ENCODE measurements around the gene GFPT2.

Gene GFPT2

DNA sequence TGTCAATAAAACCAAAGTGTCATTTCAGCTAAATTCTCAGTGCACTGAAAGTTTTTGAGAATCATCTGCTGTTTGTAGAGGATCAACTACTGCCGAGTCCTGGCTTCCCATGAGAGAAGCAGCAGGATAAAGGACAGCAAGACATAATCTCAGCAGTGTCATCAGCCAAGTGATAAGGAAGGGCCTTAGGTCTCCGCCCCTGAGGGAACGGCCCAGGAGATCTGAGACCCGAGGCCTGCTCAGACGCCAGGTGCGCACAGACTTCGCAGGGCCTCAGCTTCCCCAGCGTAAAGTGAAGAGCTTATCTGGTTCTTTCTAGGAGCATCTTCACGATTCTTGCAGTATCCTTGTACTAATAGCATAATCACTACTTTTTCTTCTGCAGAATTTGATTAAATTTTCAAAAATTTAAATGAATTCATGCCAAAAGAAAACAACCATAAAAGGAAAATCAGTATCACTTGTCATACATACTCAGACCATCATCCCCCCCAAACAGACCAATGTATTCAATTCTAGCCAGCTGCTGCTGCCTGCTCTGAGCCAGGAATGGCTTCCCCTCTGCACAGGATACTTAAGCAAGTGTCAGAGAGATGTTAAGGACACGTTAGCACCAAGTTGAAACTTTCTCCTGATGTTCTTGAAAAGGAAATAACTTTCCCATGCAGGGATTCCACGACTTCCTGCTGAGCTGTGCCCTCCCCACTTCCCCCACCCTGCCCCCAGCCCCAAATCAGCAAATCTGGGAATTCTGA, 2.2 kb downstream of the GFPT2 start:
- DNase-seq: no peak

DNA sequence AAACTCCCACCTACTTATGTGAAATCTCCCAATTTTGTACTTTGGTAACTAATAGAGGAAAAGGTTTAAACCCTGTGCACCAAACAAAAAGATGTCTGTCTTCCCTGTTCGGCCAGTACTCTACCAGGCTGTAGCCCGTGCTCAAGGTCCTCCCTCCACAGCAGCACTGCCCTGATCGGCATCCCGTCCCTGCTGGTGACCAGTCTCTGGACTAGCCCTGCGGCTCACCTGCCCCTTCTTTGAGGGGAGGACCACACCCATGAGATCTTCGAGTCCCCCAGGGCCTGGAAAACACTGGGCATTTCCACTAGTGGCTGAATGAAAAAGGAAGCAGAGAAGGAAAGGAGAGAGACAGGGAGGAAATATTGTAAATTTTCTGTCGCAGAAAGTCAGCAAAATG, 2.8 kb downstream of the GFPT2 start:
- DNase-seq: no peak

DNA sequence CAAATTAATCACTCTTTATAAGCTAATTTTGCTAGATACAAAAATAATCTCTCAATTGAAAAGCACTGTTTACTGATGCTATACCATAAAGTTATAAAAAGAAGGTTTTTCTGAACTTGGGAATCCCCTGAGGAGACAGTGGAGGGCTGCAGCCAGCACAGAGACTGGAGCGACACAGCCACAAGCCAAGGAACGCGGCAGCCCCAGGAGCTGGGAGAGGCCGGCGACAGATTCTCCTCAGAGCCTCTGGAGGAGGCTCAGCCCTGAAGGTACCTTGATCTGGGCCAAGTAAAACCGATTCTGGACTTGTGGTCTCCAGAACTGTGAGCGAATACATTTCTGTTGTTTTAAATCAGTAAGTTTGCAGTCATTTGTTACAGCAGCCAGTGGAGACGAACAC, 3.7 kb downstream of the GFPT2 start:
- DNase-seq: no peak

DNA sequence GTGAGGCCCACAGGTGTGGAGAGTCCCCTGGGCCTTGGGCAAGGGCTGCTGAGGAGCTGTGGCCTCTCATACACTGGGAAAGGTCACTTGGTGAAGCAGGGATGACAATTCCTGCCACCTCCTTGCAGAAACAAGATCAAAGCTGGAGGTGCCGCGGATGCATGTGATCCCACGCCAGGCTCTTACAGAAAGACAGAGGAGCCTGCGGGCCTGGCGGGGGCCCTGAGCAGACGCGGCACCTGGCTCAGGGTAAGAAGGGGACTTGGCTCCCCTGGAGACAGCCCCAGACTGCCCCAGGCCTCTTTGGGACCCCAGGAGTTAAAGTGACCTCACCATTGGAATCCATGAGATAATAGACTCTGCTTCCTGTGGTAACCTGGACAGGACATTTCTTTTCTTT, 4.8 kb downstream of the GFPT2 start:
- no peak for DNase-seq

DNA sequence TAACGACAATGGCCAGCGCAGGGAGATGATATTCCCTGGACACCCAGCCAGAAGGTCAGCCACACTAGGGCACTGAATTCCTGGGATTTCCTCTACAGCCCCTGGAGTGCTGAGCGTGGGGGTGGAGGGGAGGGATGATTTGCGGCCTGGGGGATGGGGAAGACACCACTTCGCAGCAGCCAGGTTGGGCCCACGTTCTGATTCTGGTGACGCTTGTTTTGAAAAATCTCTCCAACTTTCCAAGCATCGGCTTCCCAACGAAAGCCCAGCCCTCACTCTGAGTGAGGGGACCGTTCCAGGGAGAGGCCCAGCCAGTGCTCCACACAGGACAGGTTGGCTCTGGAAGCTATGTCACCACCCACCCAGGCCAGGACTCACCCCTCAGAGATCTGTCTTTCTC, 5.4 kb downstream of the GFPT2 start:
- no peak for DNase-seq

DNA sequence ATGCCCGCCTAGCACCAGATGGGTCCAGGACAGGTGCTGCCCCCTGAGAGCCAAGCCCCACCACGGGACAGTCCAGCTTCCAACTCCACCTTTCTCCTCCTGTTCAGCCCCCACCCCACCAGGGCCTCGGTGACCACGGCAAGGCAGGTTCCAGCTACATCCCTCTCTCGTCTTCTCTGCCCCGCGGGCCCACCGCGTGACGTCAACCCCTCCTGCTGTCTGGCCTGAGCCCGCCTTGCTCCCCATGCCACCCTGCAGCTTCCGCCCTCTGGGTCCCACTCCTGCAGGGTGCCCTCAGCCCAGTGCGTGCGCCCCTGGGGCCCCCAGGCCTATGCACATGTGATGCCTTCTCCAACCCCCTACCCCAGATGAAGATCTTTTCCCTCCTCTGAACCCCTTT, 6.8 kb downstream of the GFPT2 start:
- DNase-seq: no peak

- no peak for DNase-seq
Observed at GRCh38 chr5:180345781-180346180, 7.4 kb downstream of the GFPT2 start.

DNA sequence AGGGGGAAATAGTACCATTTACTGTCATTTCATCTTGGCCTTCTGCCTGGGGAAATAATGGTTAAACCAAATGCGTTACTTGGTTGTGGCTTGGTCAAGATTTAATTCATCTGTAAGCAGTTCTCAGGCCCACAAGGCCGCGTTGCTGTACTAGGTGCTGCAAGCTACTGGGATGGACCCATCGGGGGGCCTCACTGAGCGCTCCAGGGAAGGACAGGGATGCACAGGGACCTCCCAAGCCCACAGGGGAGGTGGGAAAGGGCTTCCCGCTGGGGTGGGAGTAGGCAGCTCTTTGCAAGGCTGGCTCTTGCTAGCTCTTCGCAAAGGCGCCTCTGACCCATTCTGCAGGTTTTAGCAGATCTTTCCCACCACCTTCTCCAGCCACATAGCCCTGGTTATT, 8.0 kb downstream of the GFPT2 start:
- DNase-seq: no peak

DNA sequence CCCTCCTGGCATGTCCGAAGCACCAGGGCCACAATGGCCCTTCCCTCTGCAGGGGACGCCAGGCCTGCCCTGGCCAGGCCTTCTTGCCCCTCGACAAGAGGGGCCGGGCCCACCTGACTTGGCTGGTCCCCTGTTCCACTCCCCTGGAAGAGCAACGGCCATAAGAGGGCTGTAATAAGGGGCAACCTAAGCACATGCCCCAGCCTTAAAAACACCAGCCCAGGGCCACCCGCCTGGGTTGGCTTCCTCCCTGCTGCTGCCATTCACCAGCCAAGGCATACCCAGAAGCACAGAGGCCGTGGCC, 8.5 kb downstream of the GFPT2 start:
- DNase-seq: no peak

- no peak for DNase-seq
Observed at GRCh38 chr5:180343831-180344695, 9.1 kb downstream of the GFPT2 start.

DNA sequence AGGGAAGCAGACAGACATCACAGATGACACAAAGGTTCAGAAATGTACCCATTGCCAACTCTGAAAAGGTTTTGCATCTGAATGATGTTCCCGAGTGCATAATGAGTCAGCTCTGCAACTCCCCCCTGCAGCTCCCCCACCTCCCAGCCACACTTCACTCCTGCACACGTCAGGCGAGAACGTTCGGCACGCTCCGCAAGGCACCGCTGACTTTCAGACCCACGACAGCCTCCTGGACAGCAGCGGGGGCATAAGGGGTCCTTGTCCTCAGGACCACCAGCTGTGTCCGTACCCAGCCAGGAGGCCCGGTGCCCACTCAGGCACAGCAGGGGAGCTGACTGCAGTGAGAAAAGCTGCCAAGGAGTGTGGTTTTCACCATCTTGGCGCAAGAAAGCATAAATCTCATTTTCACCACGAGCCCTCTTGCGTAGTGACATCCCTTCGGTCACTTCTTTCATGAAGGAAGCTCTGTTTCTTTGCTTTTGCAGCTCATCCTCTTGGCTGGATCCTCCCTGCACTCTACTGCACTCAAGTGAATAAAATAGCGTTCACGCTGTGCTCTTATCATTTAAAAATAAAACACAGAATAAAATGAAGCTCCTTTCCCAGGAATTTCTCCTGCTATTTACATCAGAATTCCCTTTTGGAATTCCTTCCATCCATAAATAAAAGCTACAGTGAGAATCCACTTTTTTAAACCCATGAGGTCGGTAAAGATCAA, 9.9 kb downstream of the GFPT2 start:
- DNase-seq: no peak

- DNase-seq: no peak
Observed at GRCh38 chr5:180341595-180341994, 11.5 kb downstream of the GFPT2 start.

- DNase-seq: no peak
Observed at GRCh38 chr5:180340856-180341255, 12.3 kb downstream of the GFPT2 start.

- no peak for DNase-seq
Observed at GRCh38 chr5:180339583-180340183, 13.5 kb downstream of the GFPT2 start.

DNA sequence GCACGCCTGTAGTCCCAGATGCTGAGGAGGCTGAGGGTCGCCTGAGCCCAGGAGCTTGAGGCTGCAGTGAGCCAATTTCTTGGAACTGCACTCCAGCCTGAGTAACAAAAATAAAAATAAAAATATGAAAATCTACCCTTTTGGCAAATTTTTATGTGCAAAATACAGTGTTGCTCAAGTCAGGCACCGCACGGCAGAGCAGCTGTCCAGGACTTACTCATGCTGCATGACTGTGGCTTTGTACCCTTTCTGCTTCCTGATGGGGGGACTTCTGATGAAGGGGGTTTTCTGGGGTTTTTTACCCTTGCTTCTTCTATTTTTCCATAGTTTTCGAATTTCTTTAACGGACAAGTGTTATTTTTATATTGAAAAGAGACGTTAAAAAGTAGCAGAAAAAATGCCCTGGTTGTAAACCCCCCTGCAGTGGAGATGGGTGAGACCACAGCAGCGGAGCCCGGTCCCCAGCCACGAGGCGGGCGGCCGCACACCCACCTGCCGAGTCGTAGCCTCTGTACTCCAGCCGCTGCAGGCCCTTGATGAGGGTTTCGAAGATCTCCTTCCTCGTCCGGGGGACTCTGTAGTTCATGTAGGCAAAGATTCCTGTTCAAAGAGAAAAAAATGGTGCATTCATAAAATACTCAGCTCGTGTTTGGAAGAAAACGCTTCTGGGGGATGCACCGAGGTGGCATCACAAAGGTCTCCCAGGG, 15.0 kb downstream of the GFPT2 start:
- no peak for DNase-seq

DNA sequence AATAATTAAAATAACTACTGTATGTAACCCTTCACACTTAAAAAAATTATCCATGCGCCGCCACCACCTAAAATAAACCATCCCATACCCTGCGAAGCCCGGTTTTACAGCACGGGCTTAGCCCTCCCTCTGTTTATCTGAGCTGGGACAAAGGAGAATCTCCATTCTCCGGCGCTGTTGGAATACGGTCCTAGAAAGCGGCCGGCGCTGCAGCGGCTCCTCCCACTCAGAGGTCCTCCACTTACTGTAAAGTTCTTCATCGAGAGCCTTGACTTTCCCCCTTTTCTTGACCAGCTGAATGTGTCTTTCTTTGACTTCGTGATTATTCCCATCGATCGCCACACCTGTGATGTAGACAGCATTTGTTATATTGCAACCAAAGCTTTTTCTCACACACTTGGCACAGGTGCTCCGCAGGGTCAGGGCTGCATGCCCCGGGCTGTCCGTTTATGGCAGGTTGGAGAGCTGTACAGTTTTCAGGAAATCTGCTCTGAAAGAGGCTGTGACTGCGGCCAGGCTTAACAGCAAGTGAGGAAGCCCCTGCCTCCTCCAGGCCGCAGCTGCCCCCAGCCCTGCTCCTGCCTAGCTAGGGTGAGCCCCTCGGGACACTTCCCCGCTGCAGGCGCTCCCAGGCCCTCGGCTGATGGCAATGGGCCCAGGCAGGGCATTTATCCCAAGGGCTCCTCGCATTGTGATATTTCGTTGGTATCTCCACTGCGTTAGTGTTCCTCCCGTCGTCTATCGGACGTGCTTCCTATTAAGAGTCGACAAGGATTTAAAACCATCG, 16.7 kb downstream of the GFPT2 start:
- no peak for DNase-seq

DNA sequence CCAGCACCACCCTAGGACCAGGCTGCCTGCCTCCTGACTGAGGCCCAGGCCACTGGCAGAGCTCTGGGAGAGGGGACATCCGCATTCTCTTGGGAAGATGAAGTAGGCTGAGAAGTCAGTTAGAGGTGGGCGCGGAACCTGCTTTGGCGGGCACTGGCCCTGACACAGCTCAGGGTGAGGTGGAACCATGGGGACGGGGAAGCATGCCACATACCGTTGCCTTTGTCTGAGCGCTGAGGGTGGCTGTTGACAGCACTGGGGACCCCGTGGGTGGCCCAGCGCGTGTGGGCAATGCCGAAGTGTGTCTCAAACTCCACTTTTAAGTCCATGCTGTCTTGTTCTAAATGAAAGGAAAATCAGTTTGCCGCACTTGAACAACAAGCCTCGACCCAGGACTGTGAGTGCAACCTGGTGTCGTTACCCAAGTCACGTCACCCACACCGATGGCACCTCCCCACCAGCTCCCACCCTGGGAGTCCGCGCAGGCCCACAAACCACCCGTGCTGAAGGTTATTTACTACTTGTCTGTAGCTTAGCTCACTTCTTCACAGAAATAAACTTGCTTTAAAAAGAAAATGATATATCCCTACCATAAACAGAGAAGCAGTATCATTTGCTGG, 17.4 kb downstream of the GFPT2 start:
- DNase-seq: no peak

- DNase-seq: no peak
Observed at GRCh38 chr5:180334751-180335613, 18.2 kb downstream of the GFPT2 start.

DNA sequence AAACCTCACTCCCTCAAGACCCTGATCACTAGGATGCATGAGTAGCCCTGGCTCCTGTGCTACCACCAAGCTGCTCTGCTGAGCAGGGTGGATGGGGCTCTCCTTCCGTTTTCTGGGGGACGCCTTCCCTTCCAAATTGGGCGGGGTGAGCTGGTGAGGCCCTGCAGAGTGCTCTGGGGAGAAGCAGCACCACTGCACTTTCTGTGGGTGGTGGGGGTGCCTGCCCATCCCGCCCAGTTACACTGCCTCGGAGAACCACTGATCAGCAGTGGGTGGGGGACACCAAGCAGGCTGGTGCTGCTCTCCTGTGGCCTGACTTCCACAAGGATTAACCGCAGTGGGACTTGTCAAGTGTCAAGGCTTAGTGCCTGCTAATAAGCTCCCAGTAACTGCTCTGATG, 19.0 kb downstream of the GFPT2 start:
- no peak for DNase-seq

GRCh38 chr5:180333661-180334060, 19.5 kb downstream of the GFPT2 start:
- no peak for DNase-seq

DNA sequence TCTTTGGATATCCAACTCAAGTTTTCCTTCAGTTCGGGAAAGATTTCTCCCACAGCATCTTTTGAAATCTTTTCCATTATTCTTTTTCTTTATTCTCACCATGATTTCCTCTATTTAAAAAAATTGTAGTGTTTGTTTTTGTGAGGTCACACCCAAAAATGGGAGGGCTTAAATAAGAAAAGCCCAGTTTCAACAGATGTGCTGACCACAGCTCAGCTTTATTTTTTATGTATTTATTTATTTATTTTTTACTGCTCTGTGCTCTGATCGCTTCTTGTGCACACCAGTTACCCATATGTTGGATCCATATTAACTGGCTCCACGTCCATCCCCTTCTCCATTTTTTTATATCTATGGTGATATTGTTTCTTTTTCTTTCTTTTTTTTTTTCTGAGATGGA, 20.3 kb downstream of the GFPT2 start:
- no peak for DNase-seq
